Measurements from ENCODE around the gene HERC5.

HERC5 gene

DNA sequence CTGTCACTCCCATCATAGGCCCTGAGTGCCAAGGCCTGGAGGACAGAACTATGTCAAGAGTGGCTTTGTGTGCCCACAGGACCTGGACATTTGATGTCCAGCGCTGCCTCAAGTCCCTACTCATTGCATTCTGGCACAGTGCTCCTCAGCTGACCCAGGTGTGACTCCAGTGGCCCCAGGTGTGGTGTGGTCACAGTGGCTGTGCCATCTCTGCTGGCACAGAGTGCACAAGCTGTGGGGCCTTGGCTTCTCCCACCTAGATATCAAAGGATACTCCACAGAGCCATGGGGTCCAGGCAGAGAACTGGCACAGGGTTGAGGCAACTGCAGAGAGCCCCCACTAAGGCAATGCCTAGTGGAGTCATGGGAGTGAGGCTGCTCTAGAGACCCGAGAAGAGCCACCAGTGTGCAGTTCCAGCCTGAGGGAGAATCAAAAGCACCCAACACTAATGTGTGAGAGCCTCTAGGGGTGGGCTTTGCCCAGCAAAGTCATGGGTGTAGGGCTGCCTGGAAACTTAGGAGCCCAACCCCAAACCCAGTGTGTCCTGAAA lies 41.0 kb downstream of the HERC5 start:
- no peak overlapping the region for H3K27ac ChIP-seq
- TF ChIP-seq, protein P1, sequence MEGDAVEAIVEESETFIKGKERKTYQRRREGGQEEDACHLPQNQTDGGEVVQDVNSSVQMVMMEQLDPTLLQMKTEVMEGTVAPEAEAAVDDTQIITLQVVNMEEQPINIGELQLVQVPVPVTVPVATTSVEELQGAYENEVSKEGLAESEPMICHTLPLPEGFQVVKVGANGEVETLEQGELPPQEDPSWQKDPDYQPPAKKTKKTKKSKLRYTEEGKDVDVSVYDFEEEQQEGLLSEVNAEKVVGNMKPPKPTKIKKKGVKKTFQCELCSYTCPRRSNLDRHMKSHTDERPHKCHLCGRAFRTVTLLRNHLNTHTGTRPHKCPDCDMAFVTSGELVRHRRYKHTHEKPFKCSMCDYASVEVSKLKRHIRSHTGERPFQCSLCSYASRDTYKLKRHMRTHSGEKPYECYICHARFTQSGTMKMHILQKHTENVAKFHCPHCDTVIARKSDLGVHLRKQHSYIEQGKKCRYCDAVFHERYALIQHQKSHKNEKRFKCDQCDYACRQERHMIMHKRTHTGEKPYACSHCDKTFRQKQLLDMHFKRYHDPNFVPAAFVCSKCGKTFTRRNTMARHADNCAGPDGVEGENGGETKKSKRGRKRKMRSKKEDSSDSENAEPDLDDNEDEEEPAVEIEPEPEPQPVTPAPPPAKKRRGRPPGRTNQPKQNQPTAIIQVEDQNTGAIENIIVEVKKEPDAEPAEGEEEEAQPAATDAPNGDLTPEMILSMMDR (IDR thresholded peaks at IDR 0.05) = no peak
- TF ChIP-seq ZFX (IDR thresholded peaks at IDR 0.05; ENCODE audit: borderline replicate concordance) = no peak

DNA sequence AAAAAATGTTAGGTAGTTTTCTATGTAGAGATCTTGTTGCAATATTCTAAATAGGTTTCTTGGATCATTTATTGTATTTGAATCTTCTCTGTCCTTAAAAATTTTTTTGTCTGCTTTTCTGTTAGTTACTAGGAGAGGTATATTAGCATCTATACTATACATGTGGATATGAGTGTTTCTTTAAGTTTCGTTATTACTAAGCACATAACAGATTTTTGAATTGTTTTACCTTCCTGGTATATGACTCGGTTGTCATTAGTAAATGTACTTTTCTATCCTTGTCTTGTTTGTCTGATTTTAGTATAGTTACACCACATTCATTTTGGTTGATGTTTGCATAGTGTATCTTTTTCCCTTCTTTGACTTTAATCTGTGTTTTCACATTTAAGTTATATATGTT lies 46.4 kb downstream of the HERC5 start:
- no peak for TF ChIP-seq ZFX (IDR thresholded peaks at IDR 0.05; ENCODE audit: borderline replicate concordance)
- TF ChIP-seq, protein P1 (IDR thresholded peaks at IDR 0.05) = no peak
- H3K27ac ChIP-seq = no peak overlapping the region

DNA sequence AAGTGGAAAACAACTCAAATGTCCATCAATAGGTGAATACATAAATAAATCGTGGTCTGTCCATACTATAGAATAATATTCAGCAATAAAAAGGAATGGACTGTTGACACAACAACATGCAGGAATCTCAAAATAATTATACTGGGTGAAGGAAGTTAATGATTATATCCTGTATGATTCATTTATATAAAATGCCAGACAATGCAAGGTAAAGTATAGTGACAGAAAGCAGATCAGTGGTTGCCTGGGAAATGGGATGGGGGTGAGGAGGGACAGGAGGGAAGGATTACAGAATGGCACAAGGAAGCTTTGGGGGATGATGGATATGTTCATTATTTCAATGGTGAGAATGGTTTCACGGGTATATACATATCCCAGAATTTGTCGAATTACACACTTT lies 54.3 kb downstream of the HERC5 start:
- no peak for TF ChIP-seq ZFX (IDR thresholded peaks at IDR 0.05; ENCODE audit: borderline replicate concordance)
- TF ChIP-seq, protein P1 (IDR thresholded peaks at IDR 0.05) = no peak
- H3K27ac ChIP-seq = no peak overlapping the region

- no peak for TF ChIP-seq ZFX (IDR thresholded peaks at IDR 0.05; ENCODE audit: borderline replicate concordance)
- TF ChIP-seq, protein P1 (IDR thresholded peaks at IDR 0.05) = no peak
- peak overlapping the region; percentile 93 for H3K27ac ChIP-seq
Measured at GRCh38 chr4:88514557-88515511, 57.9 kb downstream of the HERC5 start.

DNA sequence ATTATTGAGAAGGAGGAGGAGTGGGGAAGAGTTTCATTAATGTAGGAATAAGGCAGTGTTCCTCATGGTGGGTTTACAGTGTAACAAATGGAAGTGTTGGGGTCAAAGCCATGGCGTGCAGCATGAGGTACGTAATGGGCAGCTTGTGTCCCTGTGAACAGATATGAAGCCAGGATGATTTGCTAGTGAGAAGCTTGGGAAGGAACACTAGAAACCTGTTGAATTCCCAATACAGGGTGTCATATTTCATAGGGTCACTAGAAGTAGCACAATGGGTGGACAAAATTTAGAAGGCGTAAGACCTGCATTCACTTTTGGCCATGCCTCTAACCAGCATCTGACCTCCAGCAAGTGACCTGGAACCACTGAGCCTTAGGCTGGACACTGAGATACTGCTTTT lies 59.8 kb downstream of the HERC5 start:
- TF ChIP-seq, protein P1 (IDR thresholded peaks at IDR 0.05) = no peak
- no peak for TF ChIP-seq ZFX (IDR thresholded peaks at IDR 0.05; ENCODE audit: borderline replicate concordance)
- H3K27ac ChIP-seq = no peak overlapping the region

- H3K27ac ChIP-seq = no peak overlapping the region
- TF ChIP-seq, protein P1 (IDR thresholded peaks at IDR 0.05) = no peak
- no peak for TF ChIP-seq ZFX (IDR thresholded peaks at IDR 0.05; ENCODE audit: borderline replicate concordance)
Measured at GRCh38 chr4:88517825-88518224, 60.9 kb downstream of the HERC5 start.

- no peak overlapping the region for H3K27ac ChIP-seq
- no peak for TF ChIP-seq ZFX (IDR thresholded peaks at IDR 0.05; ENCODE audit: borderline replicate concordance)
- TF ChIP-seq, protein P1 (IDR thresholded peaks at IDR 0.05) = no peak
Measured at GRCh38 chr4:88518911-88519310, 62.0 kb downstream of the HERC5 start.

Measured in 22Rv1 (cell line).